ENCODE results near the gene KCTD5. TPM values are rescaled to one million over a fixed set of nuclear protein-coding genes. Genes with fewer than 3 reads are reported as not detected.

KCTD5 gene
- total RNA-seq, 2 donors from 2014 or later, result 29.8 to 32.6 TPM

DNA sequence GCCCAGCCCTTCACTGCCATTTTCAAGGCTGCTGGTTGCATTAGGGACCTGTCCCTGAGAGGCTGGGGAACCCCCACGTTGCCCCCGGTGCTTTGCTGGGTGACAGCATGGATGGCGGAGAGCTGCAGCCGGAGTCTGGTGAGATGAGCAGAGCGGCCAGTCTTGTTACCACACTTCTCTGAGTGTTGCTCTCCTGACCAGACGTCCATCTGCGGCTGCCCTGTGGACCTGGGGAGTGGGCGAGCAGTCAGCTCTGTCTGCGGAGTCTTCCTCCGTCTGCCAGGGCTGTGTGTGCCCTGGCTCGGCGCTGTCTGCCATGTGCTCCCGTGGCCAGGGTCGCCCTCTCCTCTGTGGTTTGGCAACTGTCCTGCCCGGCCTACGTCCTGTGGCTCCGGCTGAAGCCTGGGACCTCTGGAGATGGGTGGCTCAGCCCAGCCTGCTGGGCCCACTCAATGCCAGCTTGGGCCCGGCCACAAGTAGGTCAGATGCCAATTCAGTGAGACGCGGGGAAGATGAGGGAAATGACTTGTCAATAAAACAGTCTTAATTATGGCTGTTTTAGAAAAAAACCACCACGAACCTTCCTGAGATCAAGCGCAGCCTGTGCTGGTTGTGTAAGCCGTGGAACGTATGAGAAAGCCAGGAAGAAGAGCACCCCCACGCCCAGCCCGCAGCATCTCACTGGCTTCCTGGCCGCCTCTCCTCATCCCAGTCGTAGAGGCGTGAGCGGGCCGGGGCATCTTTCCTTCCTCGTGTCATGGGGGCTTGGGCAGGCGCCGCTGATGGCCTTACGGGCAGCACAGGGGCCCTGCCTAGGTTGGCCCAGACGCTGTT lies 7.9 kb downstream of the KCTD5 start:
- no peak overlapping the region for H3K9ac ChIP-seq (ENCODE audit: extremely low read depth, low read length, poor library complexity, severe bottlenecking)
- H3K9me3 Mint-ChIP-seq, result no peaks in the 10 kb centered on the region
- no peak overlapping the region for H3K4me3 Mint-ChIP-seq
- H3K4me1 Mint-ChIP-seq, result peaks cover 4% of the 10 kb centered on the region
- H3K36me3 ChIP-seq (ENCODE audit: control insufficient read depth, insufficient read depth, low read length), result peaks cover 5% of the 10 kb centered on the region
- 95% methylated on average over 27 to 36 of the region's 36 CpGs for WGBS, 2 experiments (ENCODE audit: insufficient coverage in 1 of 2, insufficient read length in 1 of 2)
- peak overlapping the region; percentile 55 for H3K27ac Mint-ChIP-seq
- no peaks in the 10 kb centered on the region for H3K27me3 Mint-ChIP-seq (ENCODE audit: insufficient read depth)
- H3K9me3 ChIP-seq (ENCODE audit: control insufficient read depth, low read length), result no peaks in the 10 kb centered on the region
- H3K4me1 ChIP-seq (ENCODE audit: control insufficient read depth, insufficient read depth, low read length), result no peaks in the 10 kb centered on the region
- H3K27me3 ChIP-seq (ENCODE audit: control insufficient read depth, insufficient read depth, low read length, poor library complexity, severe bottlenecking), result no peaks in the 10 kb centered on the region
- TF ChIP-seq, protein P1, sequence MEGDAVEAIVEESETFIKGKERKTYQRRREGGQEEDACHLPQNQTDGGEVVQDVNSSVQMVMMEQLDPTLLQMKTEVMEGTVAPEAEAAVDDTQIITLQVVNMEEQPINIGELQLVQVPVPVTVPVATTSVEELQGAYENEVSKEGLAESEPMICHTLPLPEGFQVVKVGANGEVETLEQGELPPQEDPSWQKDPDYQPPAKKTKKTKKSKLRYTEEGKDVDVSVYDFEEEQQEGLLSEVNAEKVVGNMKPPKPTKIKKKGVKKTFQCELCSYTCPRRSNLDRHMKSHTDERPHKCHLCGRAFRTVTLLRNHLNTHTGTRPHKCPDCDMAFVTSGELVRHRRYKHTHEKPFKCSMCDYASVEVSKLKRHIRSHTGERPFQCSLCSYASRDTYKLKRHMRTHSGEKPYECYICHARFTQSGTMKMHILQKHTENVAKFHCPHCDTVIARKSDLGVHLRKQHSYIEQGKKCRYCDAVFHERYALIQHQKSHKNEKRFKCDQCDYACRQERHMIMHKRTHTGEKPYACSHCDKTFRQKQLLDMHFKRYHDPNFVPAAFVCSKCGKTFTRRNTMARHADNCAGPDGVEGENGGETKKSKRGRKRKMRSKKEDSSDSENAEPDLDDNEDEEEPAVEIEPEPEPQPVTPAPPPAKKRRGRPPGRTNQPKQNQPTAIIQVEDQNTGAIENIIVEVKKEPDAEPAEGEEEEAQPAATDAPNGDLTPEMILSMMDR (conservative IDR thresholded peaks at IDR 0.05), result no peak
- H3K36me3 Mint-ChIP-seq (ENCODE audit: low read depth), result peaks cover 5% of the 10 kb centered on the region
- H3K27ac ChIP-seq (ENCODE audit: low read depth, low read length), result no peak overlapping the region
- no peak for DNase-seq
- H3K4me3 ChIP-seq (ENCODE audit: low read length), result no peak overlapping the region

DNA sequence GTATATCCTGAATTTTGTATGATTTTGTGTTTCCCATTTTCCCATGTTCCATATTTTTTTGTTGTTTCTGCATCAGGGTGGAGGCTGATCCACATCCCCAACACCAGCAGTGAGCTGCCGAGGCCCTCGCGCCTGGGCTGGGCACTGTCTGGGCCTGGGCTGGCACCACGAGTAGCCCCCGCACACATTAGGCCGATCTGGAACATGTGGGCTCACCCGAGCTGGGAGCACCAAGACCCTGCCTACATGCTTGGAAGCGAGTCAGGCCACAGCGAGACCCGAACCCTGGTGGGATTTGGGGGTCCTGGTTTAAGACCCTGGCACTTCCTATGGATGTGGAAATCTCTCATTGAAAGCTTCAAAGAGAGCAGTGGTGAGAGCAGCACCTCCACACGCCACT lies 8.5 kb downstream of the KCTD5 start:
- Histone ChIP-seq H3K36me3 (ENCODE audit: control insufficient read depth, insufficient read depth, low read length) (peaks cover 5% of the 10 kb centered on the region), H3K4me1 (ENCODE audit: control insufficient read depth, insufficient read depth, low read length) (no peaks in the 10 kb centered on the region), H3K27ac (ENCODE audit: low read depth, low read length) (no peak overlapping the region), H3K9ac (ENCODE audit: extremely low read depth, low read length, poor library complexity, severe bottlenecking) (no peak overlapping the region), H3K4me3 (ENCODE audit: low read length) (no peak overlapping the region), H3K9me3 (ENCODE audit: control insufficient read depth, low read length) (no peaks in the 10 kb centered on the region), H3K27me3 (ENCODE audit: control insufficient read depth, insufficient read depth, low read length, poor library complexity, severe bottlenecking) (no peaks in the 10 kb centered on the region)
- H3K4me3 Mint-ChIP-seq, result no peak overlapping the region
- H3K9me3 Mint-ChIP-seq, result no peaks in the 10 kb centered on the region
- H3K27me3 Mint-ChIP-seq (ENCODE audit: insufficient read depth), result no peaks in the 10 kb centered on the region
- no peak for DNase-seq
- 95 to 97% methylated on average over 8 to 11 of the region's 11 CpGs for WGBS, 2 experiments (ENCODE audit: insufficient coverage in 1 of 2, insufficient read length in 1 of 2)
- H3K4me1 Mint-ChIP-seq, result peaks cover 4% of the 10 kb centered on the region
- H3K27ac Mint-ChIP-seq, result peak overlapping the region; percentile 55
- peaks cover 5% of the 10 kb centered on the region for H3K36me3 Mint-ChIP-seq (ENCODE audit: low read depth)
- TF ChIP-seq, protein P1 (conservative IDR thresholded peaks at IDR 0.05), result no peak

DNA sequence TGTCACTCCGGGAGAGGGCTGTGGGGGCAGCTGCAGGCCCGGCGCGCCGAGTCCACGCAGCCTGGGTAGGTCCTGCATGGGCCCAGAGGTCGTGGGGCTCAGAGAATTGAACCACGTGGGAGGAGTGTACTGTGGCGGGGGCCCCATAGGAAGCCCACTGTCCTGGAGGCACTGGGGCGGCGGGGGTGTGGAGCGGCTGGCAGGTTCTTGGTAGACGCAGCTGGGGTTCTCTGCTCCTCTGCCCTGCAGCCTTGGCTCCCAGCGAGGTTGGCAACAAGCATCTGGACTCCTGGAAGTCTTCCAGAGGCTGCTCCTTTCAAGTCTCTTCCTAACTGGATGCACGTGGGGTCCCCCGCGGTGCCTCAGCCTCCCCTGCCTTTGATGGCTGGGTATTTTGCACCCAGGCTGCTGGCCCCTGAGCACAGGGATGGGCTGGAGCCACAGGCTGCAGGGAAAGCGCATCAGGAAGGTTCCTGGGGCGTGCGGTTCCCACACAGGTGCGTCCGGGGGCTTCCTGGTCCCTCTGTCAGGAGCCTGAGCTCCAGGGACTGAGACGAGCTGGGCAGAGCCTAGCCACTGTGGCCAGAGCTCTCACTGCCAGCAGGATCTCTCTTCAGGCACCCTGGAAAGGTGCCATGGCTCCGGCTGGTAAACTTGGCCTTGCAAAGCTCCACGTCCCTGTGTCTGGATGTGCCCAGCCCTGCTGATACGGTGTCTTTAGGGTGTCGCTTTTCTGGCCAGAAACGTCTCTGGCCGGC lies 9.3 kb downstream of the KCTD5 start:
- peak overlapping the region; percentile 55 for H3K27ac Mint-ChIP-seq
- peaks cover 5% of the 10 kb centered on the region for H3K36me3 ChIP-seq (ENCODE audit: control insufficient read depth, insufficient read depth, low read length)
- no peaks in the 10 kb centered on the region for H3K9me3 Mint-ChIP-seq

More for the DNA sequence above, 9.3 kb downstream of the KCTD5 start:
- H3K4me1 Mint-ChIP-seq, result peaks cover 4% of the 10 kb centered on the region
- no peaks in the 10 kb centered on the region for H3K9me3 ChIP-seq (ENCODE audit: control insufficient read depth, low read length)
- TF ChIP-seq, protein P1 (conservative IDR thresholded peaks at IDR 0.05), result no peak
- peaks cover 6% of the 10 kb centered on the region for H3K36me3 Mint-ChIP-seq (ENCODE audit: low read depth)
- no peak overlapping the region for H3K9ac ChIP-seq (ENCODE audit: extremely low read depth, low read length, poor library complexity, severe bottlenecking)
- no peak for DNase-seq
- no peaks in the 10 kb centered on the region for H3K27me3 Mint-ChIP-seq (ENCODE audit: insufficient read depth)
- no peak overlapping the region for H3K27ac ChIP-seq (ENCODE audit: low read depth, low read length)
- no peak overlapping the region for H3K4me3 Mint-ChIP-seq
- no peaks in the 10 kb centered on the region for H3K27me3 ChIP-seq (ENCODE audit: control insufficient read depth, insufficient read depth, low read length, poor library complexity, severe bottlenecking)
- no peaks in the 10 kb centered on the region for H3K4me1 ChIP-seq (ENCODE audit: control insufficient read depth, insufficient read depth, low read length)
- no peak overlapping the region for H3K4me3 ChIP-seq (ENCODE audit: low read length)
- 94 to 95% methylated on average over 22 to 29 of the region's 29 CpGs for WGBS, 2 experiments (ENCODE audit: insufficient coverage in 1 of 2, insufficient read length in 1 of 2)
